ENCODE data around the gene BID.

Gene BID

GRCh38 chr22:17774206-17774925, at the start of gene BID:
Gene BID, minus strand, starts transcription at chr22:17774469. Its CDS starts 24,353 bp downstream, at chr22:17750116.
- TF ChIP-seq CTCF (IDR thresholded peaks at IDR 0.05; ENCODE audit: low read depth, low read length), result no peak
- no peak for DNase-seq (ENCODE audit: low read depth, low spot score)
- H3K4me3 ChIP-seq (ENCODE audit: low read depth, low read length), result peak within 1 kb of the TSS; percentile 61
- in situ Hi-C loops (cut with HindIII; ENCODE audit: low sequenced_read_pairs), result no loop called here

- no peak for DNase-seq (ENCODE audit: low read depth, low spot score)
- no peak overlapping the region for H3K4me3 ChIP-seq (ENCODE audit: low read depth, low read length)
- in situ Hi-C loops (cut with HindIII; ENCODE audit: low sequenced_read_pairs), result no loop called here
- TF ChIP-seq CTCF (IDR thresholded peaks at IDR 0.05; ENCODE audit: low read depth, low read length), result no peak
Observed at GRCh38 chr22:17823964-17824363, 49.7 kb upstream of the BID start.

- in situ Hi-C loops (cut with HindIII; ENCODE audit: low sequenced_read_pairs), result no loop called here
- DNase-seq (ENCODE audit: low read depth, low spot score), result no peak
- no peak for TF ChIP-seq CTCF (IDR thresholded peaks at IDR 0.05; ENCODE audit: low read depth, low read length)
- H3K4me3 ChIP-seq (ENCODE audit: low read depth, low read length), result no peak overlapping the region
Observed at GRCh38 chr22:17823226-17823625, 49.0 kb upstream of the BID start.

GRCh38 chr22:17822087-17822486, 47.8 kb upstream of the BID start:
- in situ Hi-C loops (cut with HindIII; ENCODE audit: low sequenced_read_pairs), result no loop called here
- H3K4me3 ChIP-seq (ENCODE audit: low read depth, low read length), result no peak overlapping the region
- no peak for TF ChIP-seq CTCF (IDR thresholded peaks at IDR 0.05; ENCODE audit: low read depth, low read length)
- no peak for DNase-seq (ENCODE audit: low read depth, low spot score)

GRCh38 chr22:17820879-17821439, 46.7 kb upstream of the BID start:
- in situ Hi-C loops (cut with HindIII; ENCODE audit: low sequenced_read_pairs), result no loop called here
- no peak overlapping the region for H3K4me3 ChIP-seq (ENCODE audit: low read depth, low read length)
- no peak for DNase-seq (ENCODE audit: low read depth, low spot score)
- TF ChIP-seq CTCF (IDR thresholded peaks at IDR 0.05; ENCODE audit: low read depth, low read length), result no peak

- no peak for DNase-seq (ENCODE audit: low read depth, low spot score)
- TF ChIP-seq CTCF (IDR thresholded peaks at IDR 0.05; ENCODE audit: low read depth, low read length), result no peak
- in situ Hi-C loops (cut with HindIII; ENCODE audit: low sequenced_read_pairs), result no loop called here
- no peak overlapping the region for H3K4me3 ChIP-seq (ENCODE audit: low read depth, low read length)
Observed at GRCh38 chr22:17818649-17819048, 44.4 kb upstream of the BID start.
